AG08396 (cell line): ENCODE data around the gene RAP1GDS1.
A peak's percentile ranks its signal among the peaks of the same experiment; 100 is the strongest.
"Not testable (repeated sequence)": the region's sequence is repeated elsewhere in the genome, so short reads cannot be mapped to it uniquely, and the experiment has no call there.

Experiments
- DNase-seq: peaks from one replicate; pipeline ENCODE4 v3.0.0; 2012; ENCODE audit warnings: low spot score, mixed read lengths

RAP1GDS1 gene

DNA sequence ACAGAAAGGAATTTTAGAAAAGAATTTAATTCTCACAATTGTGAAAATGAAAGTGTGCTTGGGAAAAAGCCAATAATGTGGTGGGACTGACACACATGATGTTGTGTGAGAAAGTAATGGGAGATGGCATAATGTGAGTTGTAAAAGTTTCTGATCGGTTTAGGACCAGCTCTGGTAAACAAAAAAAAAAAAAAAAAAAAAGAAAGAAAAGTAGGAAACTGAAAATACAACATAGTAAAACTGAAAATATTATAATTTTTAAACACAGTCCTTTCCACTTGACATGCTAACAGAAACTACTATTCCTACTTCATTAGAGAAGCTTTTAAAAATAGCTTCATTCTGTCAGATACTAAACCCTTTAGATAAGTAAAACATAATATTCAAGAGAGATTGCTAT, 28.2 kb downstream of the RAP1GDS1 start:
- no peak for DNase-seq

DNA sequence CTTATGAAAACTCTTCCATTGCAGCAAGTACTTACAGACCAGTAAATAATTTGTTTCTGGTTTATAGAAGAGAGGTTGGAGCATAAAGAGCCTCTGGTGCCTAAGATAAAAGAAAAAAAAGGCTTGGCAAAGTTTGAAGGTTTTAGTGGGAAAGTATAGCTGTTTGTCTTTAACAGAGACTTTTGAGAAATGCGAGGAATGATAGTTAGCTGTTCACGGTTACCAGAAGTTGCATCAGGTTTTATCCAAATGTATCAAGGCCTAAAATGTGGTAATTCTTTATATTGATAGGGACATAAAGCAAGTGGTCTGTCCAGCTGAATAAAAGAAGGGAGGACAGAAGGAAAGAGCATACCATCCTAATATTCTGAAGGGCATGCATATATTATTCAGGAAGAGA, 29.3 kb downstream of the RAP1GDS1 start:
- peak; percentile 5 for DNase-seq

DNA sequence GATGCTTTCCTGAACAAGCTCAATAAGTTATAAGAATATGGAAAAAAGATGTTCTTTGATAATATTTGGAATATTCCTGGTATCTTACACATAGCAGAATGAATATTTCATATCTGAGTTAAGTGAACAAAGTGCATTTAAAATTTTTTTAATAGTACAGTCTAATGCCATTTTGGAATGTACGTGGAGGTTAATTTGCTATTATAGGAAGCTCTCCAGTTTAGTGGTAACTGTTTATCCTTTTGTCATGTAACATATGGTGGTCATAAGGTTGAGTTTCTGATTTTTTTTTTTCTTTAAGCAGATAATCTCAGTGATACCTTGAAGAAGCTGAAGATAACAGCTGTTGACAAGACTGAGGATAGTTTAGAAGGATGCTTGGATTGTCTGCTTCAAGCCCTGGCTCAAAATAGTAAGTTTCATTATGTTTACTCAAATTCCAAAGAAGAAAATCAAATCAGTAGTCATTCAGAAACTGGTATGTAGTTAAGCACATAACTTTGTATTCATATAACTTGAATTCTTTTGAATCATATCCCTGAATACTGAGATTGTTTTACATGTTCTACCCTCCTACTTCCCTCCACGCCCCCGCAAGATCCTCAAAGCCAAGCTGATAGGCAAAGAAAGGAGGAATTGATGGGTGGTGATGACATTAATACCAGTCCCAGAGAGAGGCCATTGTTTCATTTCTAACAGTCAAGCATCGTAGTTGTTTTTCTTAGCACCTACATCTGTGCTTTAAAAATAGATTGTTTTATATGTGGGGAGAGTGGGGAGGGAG, 32.1 kb downstream of the RAP1GDS1 start:
- no peak for DNase-seq

DNA sequence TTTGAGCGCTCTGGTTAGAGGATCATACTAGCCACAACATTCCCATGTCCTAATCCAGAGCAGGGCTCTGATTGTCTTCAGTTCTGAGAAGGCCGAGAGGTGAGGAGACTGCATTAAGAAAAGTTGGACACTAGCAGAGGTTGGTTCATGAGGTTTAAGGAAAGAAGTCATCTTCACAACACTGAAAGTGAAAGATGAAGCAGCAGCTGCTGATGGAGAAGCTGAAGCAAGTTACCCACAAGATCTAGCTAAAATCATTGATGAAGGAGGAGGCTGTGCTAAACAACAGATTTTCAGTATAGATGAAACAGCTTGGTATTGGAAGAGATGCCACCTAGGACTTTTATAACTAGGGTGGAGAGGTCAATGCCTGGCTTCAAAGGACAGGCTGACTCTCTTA, 36.8 kb downstream of the RAP1GDS1 start:
- no peak for DNase-seq

DNA sequence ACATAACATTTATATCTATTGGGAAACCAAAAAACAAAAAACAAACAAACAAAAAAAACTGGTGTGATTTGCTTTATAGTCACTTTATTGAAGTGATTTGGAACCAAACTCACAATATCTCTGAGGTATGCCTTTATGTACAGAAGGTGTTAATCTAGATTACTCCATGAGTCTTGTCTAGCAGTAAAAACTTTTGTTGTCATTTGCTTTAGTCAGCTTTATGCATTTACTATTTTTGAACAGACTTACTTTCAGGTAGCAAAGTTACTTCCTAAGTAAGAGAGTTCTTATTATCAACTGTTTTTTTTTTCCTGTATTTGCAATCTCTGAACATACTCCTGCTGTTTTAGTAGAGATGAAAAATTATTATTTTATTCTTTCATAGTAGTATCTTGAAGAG, 39.5 kb downstream of the RAP1GDS1 start:
- DNase-seq = no peak

DNA sequence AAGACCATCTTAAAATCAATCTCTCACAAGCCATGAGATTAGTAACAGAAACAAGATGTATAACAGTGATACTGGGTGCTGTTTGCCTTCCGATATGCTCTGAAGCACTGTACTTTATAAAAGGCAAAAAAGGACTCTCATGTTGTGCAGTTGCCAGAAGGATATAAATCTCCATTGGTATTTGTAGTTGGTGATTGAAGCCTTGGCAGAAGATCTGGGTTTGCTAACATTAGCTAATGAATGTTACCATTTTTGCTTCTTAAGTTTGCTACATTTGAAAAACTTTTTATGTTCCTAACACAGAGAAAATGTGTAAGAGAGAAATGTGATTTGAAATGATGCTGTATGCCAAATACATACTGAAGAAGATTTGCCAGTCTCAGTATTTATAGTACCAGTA, 44.4 kb downstream of the RAP1GDS1 start:
- DNase-seq = no peak

DNA sequence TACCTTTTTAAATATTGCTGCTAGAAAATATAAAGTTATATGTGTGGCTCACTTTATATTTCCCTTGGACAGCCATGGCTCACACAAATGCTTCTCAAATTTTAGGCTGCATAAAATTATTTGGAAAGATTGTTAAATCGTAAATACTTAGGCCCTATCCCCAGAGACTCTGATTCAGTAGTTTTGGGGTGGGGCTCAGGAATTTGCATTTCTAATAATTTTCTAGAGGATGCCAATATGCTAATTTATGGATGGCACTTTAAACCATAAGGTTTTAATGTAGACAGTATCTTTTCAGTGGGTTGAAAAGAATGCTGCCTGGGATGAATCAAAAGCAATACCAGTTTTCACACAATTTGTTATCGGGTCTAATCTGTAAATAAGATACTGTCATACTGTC, 49.7 kb downstream of the RAP1GDS1 start:
- no peak for DNase-seq

DNA sequence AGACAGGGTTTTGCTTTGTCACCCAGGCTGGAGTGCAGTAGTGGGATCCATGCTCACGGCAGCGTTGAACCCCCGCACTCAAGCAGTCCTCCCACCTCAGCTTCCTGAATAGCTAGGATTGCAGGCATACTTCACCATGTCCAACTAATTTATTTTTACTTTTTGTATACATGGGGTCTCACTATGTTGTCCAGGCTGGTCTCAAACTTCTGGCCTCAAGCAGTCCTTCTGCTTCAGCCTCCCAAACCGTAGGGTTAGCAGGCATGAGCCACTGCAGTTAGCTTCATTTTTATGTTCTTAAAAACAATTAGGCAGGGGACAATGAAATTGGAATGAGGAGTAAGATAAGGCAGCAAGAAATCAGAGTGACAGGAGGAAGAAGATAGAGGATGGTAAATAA, 50.5 kb downstream of the RAP1GDS1 start:
- DNase-seq = no peak

DNA sequence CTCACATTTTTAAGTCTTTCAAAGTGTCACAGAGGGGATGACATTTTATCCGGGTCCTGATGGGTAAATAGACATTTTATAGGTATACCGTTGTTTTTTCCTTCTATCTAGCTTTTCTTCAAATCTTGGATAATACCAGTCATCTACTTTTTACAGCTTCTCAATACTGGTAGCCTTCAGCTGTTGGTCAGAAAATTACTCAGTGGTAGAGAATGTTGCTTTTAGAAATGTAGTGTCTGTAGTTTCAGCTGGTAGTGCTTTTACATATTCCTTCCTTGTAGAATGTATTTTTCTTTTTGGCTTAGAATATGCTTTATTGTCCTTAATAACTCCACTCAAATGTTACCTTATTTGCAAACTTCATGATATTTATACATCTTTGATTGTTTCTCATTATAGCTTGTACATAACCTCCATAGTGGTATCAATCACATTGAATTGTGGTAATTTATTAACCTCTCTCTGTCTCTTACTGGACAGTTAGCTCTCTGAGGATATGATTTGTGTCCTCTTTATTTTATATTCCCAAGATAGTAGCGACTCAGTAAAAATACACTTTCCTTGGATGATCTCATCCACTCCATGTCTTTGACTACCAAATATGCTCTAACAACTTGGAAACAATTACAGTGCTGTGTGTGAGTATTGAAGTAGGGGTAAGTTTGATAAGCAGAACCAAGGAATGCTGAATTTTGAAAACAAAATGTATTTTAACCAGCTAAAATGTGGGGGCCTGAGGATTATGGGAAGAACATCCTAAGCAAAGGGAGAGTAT, 53.8 kb downstream of the RAP1GDS1 start:
- DNase-seq = peak; percentile 10

DNA sequence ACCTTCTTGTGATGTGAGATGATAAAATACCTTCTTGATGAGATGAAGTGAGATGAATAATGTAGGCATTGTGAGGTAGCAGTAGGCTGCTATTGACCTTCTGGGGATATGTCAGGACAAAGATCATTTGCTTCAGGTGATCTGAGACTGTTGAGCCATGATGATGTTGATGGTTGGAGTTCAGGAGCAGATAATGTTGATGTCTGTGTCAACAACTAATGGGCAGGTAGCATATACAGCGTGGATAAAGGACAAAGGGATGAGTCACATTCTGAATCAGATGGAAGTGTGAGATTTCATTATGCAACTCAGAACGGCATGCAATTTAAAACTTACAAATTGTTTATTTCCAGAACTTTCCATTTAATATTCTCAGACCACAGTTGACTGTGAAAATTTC, 57.3 kb downstream of the RAP1GDS1 start:
- DNase-seq = no peak

DNA sequence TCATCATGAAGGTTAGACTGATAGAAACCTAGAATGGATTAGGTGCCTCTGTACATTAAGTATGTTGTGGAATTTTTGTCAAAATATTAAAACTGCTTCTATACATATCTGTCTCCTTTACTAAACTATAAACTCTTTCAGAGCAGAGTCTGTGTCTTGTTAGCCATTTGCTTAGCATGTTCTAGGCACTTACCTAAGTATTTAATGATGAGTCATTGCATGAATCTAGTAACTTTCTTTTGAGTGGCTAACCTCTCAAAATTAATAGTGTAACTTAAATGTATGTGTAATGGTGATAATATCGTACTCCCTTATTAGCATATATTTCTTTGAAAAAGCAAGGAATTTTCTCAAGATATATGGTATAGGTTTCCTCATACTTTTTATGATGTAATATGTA, 57.8 kb downstream of the RAP1GDS1 start:
- no peak for DNase-seq

DNA sequence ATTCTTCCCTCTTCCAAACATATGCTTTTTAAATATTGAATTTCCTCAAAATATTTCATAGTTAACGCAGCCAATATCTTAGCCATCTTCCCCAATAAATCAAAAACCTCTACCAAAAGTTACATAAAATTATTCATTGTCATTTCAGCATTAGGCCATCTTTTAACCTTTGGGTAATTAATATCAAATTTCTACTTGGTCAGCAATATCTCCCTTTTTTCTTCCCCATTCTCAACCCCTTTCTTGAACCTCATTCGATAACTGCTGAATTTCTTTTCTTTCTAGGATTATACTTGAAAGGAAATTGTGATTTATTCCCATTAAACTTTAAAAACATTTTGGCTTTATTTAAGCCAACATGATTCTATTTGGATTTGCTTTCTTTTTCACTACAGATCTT, 65.0 kb downstream of the RAP1GDS1 start:
- DNase-seq = no peak

DNA sequence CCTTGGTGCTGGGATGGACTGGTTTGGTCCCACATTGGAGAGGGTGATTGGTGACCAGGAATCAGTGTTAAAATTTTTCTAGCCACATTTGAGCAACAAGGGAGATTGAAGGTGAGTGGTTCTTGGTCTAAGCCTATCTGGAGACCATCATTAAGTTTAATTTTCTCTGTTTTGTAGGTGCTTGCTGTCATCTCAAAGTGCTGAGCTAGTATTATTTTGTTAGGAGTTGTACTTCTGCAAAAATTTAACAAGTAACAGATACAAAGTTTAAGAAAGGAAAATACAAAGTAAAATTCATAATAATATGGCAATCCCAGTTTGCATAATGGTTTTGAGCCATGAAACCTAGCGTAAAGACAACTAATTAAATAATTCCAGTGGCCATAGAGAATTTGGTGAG, 66.5 kb downstream of the RAP1GDS1 start:
- DNase-seq = no peak

DNA sequence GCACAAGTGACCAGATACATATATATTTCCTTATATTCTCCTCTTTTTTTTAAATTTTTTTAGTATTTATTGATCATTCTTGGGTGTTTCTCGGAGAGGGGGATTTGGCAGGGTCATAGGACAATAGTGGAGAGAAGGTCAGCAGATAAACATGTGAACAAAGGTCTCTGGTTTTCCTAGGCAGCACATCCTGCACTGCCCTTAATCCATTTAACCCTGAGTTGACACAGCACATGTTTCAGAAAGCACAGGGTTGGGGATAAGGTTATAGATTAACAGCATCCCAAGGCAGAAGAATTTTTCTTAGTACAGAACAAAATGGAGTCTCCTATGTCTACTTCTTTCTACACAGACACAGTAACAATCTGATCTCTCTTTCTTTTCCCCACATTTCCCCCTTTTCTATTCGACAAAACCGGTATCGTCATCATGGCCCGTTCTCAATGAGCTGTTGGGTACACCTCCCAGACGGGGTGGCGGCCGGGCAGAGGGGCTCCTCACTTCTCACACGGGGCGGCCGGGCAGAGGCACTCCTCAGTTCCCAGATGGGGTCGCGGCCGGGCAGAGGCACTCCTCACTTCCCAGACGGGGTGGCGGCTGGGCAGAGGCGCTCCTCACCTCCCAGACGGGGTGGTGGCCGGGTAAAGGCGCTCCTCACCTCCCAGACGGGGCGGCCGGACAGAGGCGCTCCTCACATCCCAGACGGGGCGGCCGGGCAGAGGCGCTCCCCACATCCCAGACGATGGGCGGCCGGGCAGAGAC, 68.9 kb downstream of the RAP1GDS1 start:
- DNase-seq = not testable (repeated sequence)

DNA sequence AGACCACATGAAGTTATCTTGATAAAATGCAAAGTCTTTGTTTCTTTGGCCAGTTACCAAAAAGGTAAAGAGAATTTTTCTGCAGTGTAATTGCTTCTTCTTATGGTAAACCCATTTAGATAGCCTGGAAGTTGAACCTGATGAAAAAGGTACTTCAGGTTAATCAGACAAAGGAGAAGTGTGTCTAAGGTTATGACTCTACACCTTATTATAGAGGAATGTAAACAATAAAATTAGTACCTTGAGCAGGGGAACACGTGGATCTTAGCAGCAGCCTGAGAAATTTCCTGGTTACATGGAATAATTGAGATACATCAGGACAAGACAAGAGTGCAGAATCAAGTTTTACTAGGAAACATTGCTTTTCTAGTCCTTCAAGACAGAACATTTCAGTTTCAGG, 70.8 kb downstream of the RAP1GDS1 start:
- no peak for DNase-seq

DNA sequence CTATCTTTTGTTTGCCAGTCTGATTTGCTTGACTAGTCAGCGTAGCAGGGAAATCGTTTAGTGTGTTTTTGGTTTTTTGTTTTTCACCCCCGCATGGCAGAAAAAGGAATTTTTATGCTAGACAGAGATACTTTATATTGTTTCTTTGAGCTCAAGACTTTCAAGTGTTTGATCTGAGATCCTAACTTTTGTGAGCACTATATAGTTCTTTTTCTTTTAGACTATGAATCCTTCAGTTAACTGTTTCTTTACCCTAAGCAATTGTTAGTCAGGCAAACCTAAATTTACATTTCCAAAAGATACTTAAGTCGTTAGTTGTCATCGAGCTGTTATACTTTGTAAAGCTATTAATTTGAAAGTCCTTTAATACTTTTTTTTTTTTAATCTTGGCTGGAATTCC, 73.3 kb downstream of the RAP1GDS1 start:
- DNase-seq = no peak

DNA sequence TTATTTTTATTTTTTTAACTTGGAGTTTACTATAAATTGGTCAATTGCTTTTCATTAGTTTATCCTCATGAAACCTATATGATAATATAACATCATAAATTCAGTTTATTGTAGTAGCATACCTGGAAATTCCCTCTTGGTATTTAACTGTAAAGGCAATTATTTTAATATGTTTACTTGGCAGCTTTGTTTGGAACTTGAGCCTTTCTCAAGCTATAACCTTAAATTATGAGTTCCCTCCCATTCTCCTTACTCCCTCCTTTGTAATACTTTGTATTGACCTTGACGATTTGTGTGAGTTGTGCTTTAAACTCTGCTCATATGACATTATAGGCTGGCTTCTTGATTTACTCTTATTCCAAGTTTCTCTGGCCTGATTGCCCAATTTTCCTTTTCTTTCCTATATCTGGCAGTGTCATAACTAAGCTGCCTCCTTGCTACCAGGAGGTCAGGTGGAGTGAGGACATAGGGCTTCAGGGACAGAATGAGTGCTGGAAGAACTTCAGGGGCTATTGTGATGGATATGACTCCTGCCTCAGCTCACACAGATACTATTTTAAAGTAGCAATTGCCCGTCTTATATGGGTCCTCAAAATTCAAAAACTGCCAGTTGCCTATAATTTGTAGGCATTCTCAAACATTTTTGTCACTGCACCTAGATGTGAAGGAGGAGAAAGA, 77.7 kb downstream of the RAP1GDS1 start:
- DNase-seq = no peak

DNA sequence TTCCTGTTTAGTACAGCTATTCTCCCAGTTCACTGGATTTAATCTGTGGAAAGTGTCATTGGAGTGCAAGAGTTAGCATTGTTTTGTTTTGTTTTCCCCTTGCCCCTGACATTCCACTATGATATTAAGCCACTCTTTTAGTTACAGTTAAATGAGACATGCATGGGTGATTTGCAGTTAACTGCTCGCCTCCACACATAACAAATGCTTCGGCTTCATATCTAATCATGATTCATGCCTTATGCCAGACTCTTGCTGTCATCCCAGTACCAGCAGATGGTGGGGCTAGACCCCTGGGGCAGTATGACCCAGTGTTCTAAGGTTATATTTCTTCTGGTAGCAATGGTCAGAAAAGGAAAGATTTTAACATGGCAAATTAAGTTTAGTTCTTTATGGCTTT, 80.1 kb downstream of the RAP1GDS1 start:
- DNase-seq = peak; percentile 9

DNA sequence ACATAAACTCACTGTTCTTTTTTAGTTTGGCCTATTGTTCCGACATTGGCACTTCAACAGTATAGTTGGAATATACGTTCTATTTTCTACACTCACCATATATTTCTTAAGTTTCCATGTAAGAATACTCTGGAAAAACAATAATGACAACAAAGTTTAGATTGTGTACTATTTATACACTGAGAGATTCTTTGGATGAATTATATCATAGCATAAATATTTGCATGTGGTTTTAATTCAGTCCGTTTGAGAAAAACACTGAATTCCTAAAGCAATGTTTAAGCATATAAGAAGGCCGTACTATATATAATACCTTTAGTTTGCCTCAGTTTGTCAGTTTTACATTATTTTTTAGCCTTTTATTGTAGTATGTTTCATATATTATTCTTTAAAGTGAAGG, 82.4 kb downstream of the RAP1GDS1 start:
- DNase-seq = no peak

DNA sequence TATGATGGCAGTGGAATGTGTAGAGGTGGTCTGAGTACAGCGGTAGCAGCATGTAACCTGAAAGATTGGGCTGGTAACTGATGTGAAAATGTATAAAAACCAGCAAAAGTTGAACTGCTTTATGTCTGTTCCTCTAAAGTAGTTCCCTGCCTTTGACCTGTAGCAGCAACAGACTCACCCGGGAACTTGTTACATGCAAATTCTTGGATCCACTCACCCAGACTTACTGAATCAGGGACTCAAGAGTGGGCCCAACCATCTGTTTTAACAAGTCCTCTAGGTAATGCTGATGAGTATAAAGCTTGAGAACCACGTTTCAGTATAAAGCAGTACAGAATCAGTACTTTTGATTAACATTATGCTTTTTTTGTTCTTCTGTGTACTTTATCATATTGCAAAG, 84.7 kb downstream of the RAP1GDS1 start:
- no peak for DNase-seq

DNA sequence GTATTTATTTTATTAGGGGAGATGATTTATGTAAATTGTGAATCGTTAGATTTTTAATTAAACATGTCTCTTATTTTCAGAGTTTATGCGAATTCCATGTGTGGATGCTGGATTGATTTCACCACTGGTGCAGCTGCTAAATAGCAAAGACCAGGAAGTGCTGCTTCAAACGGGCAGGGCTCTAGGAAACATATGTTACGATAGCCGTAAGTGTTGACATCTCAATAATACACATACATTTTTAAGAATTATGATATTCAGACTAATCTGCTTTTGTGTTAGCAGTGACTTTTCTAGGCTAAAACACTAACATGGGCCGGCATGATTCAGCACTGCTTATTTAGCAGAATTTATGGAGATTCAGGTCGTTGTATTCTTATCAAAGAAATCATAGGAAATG, 91.2 kb downstream of the RAP1GDS1 start:
- DNase-seq = no peak

DNA sequence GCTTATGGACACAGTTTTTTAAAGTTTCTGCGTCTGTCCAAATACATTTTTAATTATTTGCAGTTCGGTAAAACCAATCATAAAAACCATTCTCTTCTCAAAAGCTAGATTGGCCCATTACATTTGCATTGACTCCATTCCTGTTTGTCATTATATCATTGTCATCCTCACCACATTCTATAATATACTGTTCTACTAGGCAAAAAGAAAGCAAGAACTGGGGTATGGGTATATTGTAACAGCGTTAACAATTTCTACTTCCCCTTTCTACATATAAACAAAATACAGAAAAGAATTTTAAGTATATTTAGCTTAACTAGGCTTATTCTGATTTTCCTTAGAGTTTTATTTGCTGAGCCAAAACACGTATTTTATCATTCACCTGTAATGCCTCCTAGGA, 91.8 kb downstream of the RAP1GDS1 start:
- no peak for DNase-seq
